Peyer's patch (tissue), 4 donors: ENCODE measurements around the gene VPS35L. TPM values are rescaled to one million over a fixed set of nuclear protein-coding genes. Genes with fewer than 3 reads are reported as not detected.

Source experiments
- DNase-seq, 3 donors: peaks; one replicate each; pipeline ENCODE4 v3.0.0-alpha.2; 2017 to 2019
- H3K27ac ChIP-seq, 4 donors: fragments of 200-600 bp; sonication (generic); one replicate each; pipeline ENCODE4 v1.5.1; 2016 to 2019
- H3K27me3 ChIP-seq, 2 donors: fragments of 200-600 bp; sonication (generic); one replicate each; pipeline ENCODE4 v1.5.1; 2019
- H3K36me3 ChIP-seq, 3 donors: fragments of 200-600 bp; sonication (generic); one replicate each; pipeline ENCODE4 v1.5.1; 2016 to 2019
- H3K4me1 ChIP-seq, 4 donors: fragments of 200-600 bp; sonication (generic); one replicate each; pipeline ENCODE4 v1.5.1; 2016 to 2019
- H3K4me3 ChIP-seq, 4 donors: fragments of 200-600 bp; sonication (generic); 1 replicate in 3 of 4; 2 replicates in 1 of 4; pipeline ENCODE4 v1.5.1; 2016 to 2019; ENCODE audit warnings: mild to moderate bottlenecking in 1 of 4
- H3K9me3 ChIP-seq, 4 donors: fragments of 200-600 bp; sonication (generic); one replicate each; pipeline ENCODE4 v1.5.1; 2016 to 2019; ENCODE audit warnings: mild to moderate bottlenecking in 1 of 4
- POLR2A ChIP-seq, 2 donors: fragments of 450-650 bp; IDR thresholded peaks; one replicate each; pipeline ENCODE4 v1.5.1; 2017; ENCODE audit warnings: antibody characterized with exemption in 2 of 2, mild to moderate bottlenecking in 2 of 2, moderate library complexity in 2 of 2
- total RNA-seq, 4 donors: library from RNA; depleted of rRNA; stranded (reverse); fragments of >200 nt; gene quantifications; one replicate each; pipeline ENCODE4 v1.1.0, GENCODE V29; 2016
- TF ChIP-seq, protein P1 (sequence below), 6 experiments: fragments of 450-650 bp in 4 of 6; fragments of 200-600 bp in 2 of 6; sonication (generic) in 1 of 6; IDR thresholded peaks; one replicate each; pipeline ENCODE4 v1.5.1; 2017 to 2019; ENCODE audit warnings: antibody characterized with exemption in 6 of 6, mild to moderate bottlenecking in 3 of 6, moderate library complexity in 1 of 6

VPS35L gene
- total RNA-seq, 4 donors from 2014 or later, result 35.2 to 71.8 (median 45.2) TPM

DNA sequence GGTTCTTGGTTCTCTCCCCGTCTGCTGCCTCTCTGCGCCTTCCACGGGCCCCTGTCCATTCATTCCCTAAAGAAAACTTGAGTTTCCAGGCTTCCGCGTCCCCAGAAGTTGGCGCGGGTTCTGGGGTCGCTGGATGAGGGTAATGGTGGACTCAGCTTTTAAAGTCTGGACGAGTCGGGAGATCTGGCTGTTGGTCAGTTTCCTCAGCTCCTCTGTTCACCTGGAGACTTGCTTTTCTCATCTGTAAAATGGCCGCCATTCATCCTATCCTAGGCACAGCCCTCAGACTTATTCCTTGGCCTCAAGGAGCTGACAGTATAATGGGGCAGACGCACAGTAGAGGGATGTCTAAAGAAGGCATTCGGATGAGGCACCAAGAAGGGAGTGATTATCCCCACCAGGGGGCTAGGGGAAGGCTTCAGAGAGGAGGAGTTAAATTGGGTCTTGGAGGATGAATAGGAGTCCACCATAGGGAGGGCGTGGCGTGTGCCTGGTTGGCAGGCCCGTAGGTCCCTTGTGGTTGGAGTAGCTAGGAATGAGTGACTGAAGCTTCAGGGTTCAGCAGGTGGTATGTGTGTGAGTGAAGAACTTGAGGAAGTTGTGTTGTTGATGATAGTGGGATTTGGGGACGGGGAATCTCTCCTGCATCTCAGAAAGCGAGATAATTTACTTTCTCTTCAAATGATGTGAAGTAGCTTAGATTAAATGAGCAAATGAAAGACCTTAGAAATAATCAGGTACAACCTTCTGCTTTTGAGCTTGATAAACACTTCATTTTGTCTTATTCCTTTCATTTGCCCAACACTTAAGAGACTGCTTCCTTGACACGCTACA lies 652 bp downstream of the VPS35L start:
- peak overlapping the region; percentile 57 to 71 (median 68) for H3K4me3 ChIP-seq
- H3K4me1 ChIP-seq, result peaks cover 0 to 15% (median 0%) of the 10 kb centered on the region in 4 donors
- H3K9me3 ChIP-seq, result no peaks in the 10 kb centered on the region
- peaks cover 0 to 10% (median 0%) of the 10 kb centered on the region in 3 donors for H3K36me3 ChIP-seq
- DNase-seq, result no peak
- no peak for TF ChIP-seq POLR2A (IDR thresholded peaks at IDR 0.05)
- TF ChIP-seq, protein P1, sequence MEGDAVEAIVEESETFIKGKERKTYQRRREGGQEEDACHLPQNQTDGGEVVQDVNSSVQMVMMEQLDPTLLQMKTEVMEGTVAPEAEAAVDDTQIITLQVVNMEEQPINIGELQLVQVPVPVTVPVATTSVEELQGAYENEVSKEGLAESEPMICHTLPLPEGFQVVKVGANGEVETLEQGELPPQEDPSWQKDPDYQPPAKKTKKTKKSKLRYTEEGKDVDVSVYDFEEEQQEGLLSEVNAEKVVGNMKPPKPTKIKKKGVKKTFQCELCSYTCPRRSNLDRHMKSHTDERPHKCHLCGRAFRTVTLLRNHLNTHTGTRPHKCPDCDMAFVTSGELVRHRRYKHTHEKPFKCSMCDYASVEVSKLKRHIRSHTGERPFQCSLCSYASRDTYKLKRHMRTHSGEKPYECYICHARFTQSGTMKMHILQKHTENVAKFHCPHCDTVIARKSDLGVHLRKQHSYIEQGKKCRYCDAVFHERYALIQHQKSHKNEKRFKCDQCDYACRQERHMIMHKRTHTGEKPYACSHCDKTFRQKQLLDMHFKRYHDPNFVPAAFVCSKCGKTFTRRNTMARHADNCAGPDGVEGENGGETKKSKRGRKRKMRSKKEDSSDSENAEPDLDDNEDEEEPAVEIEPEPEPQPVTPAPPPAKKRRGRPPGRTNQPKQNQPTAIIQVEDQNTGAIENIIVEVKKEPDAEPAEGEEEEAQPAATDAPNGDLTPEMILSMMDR (IDR thresholded peaks at IDR 0.05), result peak in 2 of 6 experiments; percentile 5 to 23
- H3K27ac ChIP-seq, result peak overlapping the region; percentile 81 to 91 (median 89)
- no peaks in the 10 kb centered on the region for H3K27me3 ChIP-seq

DNA sequence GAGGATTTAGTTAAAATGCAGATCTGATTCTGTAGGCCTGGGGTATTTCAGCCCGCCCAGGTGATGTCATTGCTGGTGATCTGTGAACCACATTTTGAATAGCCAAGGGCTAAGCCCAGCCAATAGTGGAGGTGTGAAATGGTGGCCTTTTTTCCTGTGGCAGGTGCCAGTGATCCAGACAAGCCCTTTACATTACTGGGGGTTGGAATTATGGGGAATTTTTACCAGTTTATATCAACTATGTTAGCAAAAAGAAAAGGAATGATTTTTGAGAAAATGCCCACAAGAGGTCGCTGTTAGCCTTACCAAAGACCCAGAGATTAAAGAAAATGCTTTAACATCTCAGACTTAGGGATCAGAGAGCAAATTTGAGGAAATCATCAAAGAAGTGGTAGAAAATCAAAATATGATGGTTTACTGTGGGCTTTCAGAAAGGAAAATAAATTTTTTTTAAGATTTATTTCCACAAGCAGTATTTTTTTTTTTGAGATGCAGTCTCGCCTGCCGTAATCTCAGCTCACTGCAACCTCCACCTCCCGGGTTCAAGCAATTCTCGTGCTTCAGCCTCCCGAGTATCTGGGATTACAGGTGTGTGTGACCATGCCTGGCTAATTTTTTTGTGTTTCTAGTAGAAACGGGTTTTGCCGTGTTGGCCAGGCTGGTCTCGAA lies 3.9 kb downstream of the VPS35L start:
- H3K4me3 ChIP-seq, result no peak overlapping the region
- H3K4me1 ChIP-seq, result peaks cover 0 to 15% (median 0%) of the 10 kb centered on the region in 4 donors
- H3K27me3 ChIP-seq, result no peaks in the 10 kb centered on the region
- no peaks in the 10 kb centered on the region for H3K36me3 ChIP-seq
- peak in 1 of 3 donors; percentile 61 for DNase-seq
- TF ChIP-seq, protein P1 (IDR thresholded peaks at IDR 0.05), result peak; percentile 35 to 78 (median 62)
- no peak for TF ChIP-seq POLR2A (IDR thresholded peaks at IDR 0.05)
- no peak overlapping the region for H3K27ac ChIP-seq
- H3K9me3 ChIP-seq, result peaks cover 0 to 3% (median 0%) of the 10 kb centered on the region in 4 donors

DNA sequence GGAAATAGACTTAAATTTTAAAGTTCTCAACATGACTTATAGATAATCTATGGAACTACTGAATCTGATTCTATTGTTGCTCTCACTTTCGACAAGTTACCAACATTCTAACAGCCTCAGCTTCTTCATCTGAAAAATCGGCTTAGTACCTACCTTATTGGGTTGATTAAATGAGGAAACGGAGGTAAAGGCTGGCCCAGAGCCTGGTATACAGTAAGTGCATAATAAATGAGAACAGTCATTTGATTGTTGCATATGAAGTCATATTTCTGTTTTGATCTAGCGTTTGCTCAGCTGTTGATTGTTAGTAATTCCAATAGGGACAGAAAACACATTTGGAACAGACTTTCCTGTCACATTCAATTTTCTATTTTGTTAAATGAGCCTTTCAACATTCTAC lies 4.6 kb downstream of the VPS35L start:
- TF ChIP-seq, protein P1 (IDR thresholded peaks at IDR 0.05), result no peak
- TF ChIP-seq POLR2A (IDR thresholded peaks at IDR 0.05), result no peak
- Histone ChIP-seq H3K4me3 (no peak overlapping the region), H3K36me3 (peaks cover 0 to 5% (median 0%) of the 10 kb centered on the region in 3 donors), H3K9me3 (peaks cover 0 to 3% (median 0%) of the 10 kb centered on the region in 4 donors), H3K4me1 (peaks cover 0 to 11% (median 0%) of the 10 kb centered on the region in 4 donors), H3K27me3 (no peaks in the 10 kb centered on the region), H3K27ac (no peak overlapping the region)
- no peak for DNase-seq

DNA sequence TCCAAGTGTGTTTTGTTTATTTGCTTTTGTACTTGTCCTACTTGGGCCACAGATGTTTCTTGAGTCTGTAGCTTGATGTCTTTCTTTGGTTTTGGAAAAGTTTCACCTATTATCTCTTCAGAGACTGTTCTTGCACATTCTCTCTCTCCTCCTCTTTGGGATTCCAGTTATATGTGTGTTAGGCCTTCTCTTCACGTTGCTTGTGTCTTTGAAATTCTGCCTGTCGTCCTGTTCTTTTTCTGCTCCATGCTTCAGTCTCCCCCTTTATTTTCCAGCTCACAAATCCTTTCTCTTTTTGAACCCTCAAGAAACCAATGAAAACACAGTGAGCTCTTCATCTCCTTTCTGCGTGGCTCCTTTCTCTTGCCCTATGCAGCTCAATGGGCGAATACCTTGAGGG lies 7.9 kb downstream of the VPS35L start:
- Histone ChIP-seq H3K9me3 (peaks cover 0 to 3% (median 0%) of the 10 kb centered on the region in 4 donors), H3K36me3 (peaks cover 0 to 28% (median 0%) of the 10 kb centered on the region in 3 donors), H3K4me3 (no peak overlapping the region), H3K4me1 (no peaks in the 10 kb centered on the region), H3K27me3 (no peaks in the 10 kb centered on the region), H3K27ac (no peak overlapping the region)
- no peak for TF ChIP-seq POLR2A (IDR thresholded peaks at IDR 0.05)
- TF ChIP-seq, protein P1 (IDR thresholded peaks at IDR 0.05), result no peak
- no peak for DNase-seq

DNA sequence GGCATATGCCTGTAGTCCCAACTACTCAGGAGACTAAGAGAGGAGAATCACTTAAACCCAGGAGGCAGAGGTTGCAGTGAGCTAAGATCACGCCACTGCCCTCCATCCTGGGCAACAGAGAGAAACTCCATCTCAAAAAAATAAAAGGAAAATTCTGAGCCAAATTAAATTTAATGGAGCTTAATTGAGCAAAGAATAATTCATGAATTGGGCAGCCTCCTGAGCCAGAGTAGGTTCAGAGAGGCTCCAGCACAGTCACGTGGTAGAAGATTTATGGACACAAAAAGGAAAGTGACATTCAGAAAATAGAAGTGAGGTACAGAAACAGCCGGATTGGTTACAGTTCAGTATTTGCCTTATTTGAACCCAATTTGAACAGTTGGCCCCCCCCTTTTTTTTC lies 10.9 kb downstream of the VPS35L start:
- H3K36me3 ChIP-seq, result peaks cover 0 to 55% (median 0%) of the 10 kb centered on the region in 3 donors
- H3K9me3 ChIP-seq, result peaks cover 0 to 3% (median 0%) of the 10 kb centered on the region in 4 donors
- TF ChIP-seq, protein P1 (IDR thresholded peaks at IDR 0.05), result no peak
- TF ChIP-seq POLR2A (IDR thresholded peaks at IDR 0.05), result no peak
- no peak overlapping the region for H3K27ac ChIP-seq
- H3K4me3 ChIP-seq, result no peak overlapping the region
- H3K4me1 ChIP-seq, result no peaks in the 10 kb centered on the region
- H3K27me3 ChIP-seq, result no peaks in the 10 kb centered on the region
- DNase-seq, result no peak
